CD4-positive, CD25-positive, alpha-beta regulatory T cell (primary cell): ENCODE measurements around the gene NRARP. TPM values are rescaled to one million over a fixed set of nuclear protein-coding genes. Genes with fewer than 3 reads are reported as not detected.

Experiments used
- ATAC-seq, 2 donors: fragments of 150-1000 bp; cut with Tn5 transposase; one replicate each; pipeline ENCODE4 v1.10.0; 2021; ENCODE audit warnings: low read depth in 2 of 2, moderate number of reproducible peaks in 2 of 2, moderate library complexity in 1 of 2
- DNase-seq, 3 donors: peaks; one replicate each; pipeline versions ENCODE4 v3.0.0 to v3.0.0-alpha.2; 2012 to 2022; ENCODE audit warnings: mixed read lengths in 1 of 3
- H3K27ac ChIP-seq: one replicate; pipeline ENCODE4 v1.7.0; 2013; ENCODE audit warnings: mild to moderate bottlenecking, low read length; ENCODE audit not compliant: insufficient read depth, poor library complexity, severe bottlenecking
- H3K27me3 ChIP-seq: one replicate; pipeline ENCODE4 v1.7.0; 2013; ENCODE audit warnings: low read length; ENCODE audit not compliant: control insufficient read depth, insufficient read depth
- H3K36me3 ChIP-seq: one replicate; pipeline ENCODE4 v1.7.0; 2013; ENCODE audit warnings: mild to moderate bottlenecking, low read length, moderate library complexity; ENCODE audit not compliant: control insufficient read depth, insufficient read depth
- H3K4me1 ChIP-seq: 2 replicates; pipeline ENCODE4 v1.7.0; 2013; ENCODE audit warnings: mild to moderate bottlenecking, low read length; ENCODE audit not compliant: insufficient read depth, control insufficient read depth, poor library complexity, severe bottlenecking
- H3K4me3 ChIP-seq: one replicate; pipeline ENCODE4 v1.7.0; 2013; ENCODE audit warnings: low read depth, mild to moderate bottlenecking, low read length, moderate library complexity
- H3K9me3 ChIP-seq, 2 experiments: 1 replicate in 1 of 2; 2 replicates in 1 of 2; pipeline ENCODE4 v1.7.0; 2013; ENCODE audit warnings: low read length in 2 of 2, mild to moderate bottlenecking in 1 of 2, moderate library complexity in 1 of 2; ENCODE audit not compliant: control insufficient read depth in 2 of 2
- H3K27ac Mint-ChIP-seq, 3 donors: one replicate each; pipeline ENCODE4 v1.8.0; 2020 to 2022; ENCODE audit warnings: mild to moderate bottlenecking in 3 of 3, mixed read lengths in 3 of 3, moderate library complexity in 2 of 3
- H3K27me3 Mint-ChIP-seq: one replicate; pipeline ENCODE4 v1.8.0; 2022; ENCODE audit warnings: mild to moderate bottlenecking, mixed read lengths
- H3K36me3 Mint-ChIP-seq: one replicate; pipeline ENCODE4 v1.8.0; 2020; ENCODE audit warnings: mixed read lengths
- H3K4me1 Mint-ChIP-seq, 4 donors: one replicate each; pipeline ENCODE4 v1.8.0; 2020 to 2022; ENCODE audit warnings: mixed read lengths in 4 of 4, mild to moderate bottlenecking in 1 of 4
- H3K4me3 Mint-ChIP-seq, 4 donors: one replicate each; pipeline ENCODE4 v1.8.0; 2020 to 2022; ENCODE audit warnings: mild to moderate bottlenecking in 4 of 4, mixed read lengths in 4 of 4, moderate library complexity in 3 of 4
- H3K9me3 Mint-ChIP-seq, 7 donors: one replicate each; pipeline ENCODE4 v1.8.0; 2020 to 2022; ENCODE audit warnings: mixed read lengths in 7 of 7, mild to moderate bottlenecking in 3 of 7, moderate library complexity in 2 of 7
- polyA plus RNA-seq, 4 donors: library from polyadenylated mRNA; unstranded; fragments of 300-500 nt; fragmentation: Illumina TruSeq; gene quantifications; one replicate each; pipeline ENCODE4 v1.2.3, GENCODE V29; 2021
- total RNA-seq: library from RNA; stranded (reverse); gene quantifications from one replicate; pipeline ENCODE4 v1.2.3, GENCODE V29; 2022

NRARP gene
- total and polyA plus RNA-seq, 5 donors from 2014 or later: 1.6 TPM; not detected in 4

GRCh38 chr9:137273095-137273490, 29.0 kb downstream of the NRARP start:
- H3K36me3 ChIP-seq: peaks cover 12% of the 10 kb centered on the region
- no peaks in the 10 kb centered on the region for H3K9me3 ChIP-seq
- Mint-ChIP-seq H3K27ac (no peak overlapping the region), H3K4me1 (peaks cover 0 to 31% (median 9%) of the 10 kb centered on the region in 4 donors), H3K27me3 (no peaks in the 10 kb centered on the region), H3K9me3 (no peaks in the 10 kb centered on the region), H3K4me3 (no peak overlapping the region), H3K36me3 (peaks cover 14% of the 10 kb centered on the region)
- ATAC-seq (no peak), DNase-seq (no peak)
- H3K4me3 ChIP-seq: no peak overlapping the region
- no peak overlapping the region for H3K27ac ChIP-seq
- peaks cover 20% of the 10 kb centered on the region for H3K4me1 ChIP-seq
- no peaks in the 10 kb centered on the region for H3K27me3 ChIP-seq

DNA sequence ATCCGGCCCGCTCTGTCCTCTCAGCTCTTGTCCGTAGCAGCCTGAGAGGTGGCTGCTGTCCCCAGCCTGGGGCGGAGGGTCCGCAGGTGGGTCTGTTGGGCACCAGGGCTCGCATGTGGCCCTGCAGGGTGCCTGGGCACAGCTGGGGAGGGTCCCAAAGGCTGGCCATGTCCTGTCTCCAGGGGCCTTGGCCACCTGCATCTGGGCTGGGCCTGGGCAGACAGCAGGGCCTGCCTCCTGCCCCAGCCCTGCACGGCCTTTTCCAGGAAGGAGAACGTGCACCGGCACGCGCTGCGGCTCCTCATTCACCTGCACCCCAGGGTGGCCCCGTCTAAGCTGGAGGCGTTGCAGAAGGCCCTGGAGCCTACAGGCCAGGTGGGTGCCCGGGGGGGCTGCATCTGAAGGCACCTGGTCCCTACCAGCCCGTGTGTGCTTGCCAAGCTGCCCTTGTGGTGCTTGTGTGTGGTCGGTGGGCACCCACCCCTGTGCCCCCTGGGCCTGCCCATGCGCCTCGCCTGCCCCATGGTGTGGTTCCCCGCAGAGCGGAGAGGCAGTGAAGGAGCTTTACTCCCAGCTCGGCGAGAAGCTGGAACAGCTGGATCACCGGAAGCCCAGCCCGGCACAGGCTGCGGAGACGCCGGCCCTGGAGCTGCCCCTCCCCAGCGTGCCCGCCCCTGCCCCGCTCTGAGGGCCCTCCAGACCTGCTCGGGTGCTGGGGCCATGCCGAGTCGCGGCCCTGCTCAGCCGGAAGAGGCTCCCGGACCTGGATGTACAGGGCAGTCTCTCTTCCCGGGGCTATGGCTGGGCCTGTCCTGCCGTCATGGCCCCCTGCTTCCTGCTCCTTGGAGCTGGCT, 29.6 kb downstream of the NRARP start:
- DNase-seq (no peak), ATAC-seq (no peak)
- H3K4me3 Mint-ChIP-seq: no peak overlapping the region
- no peak overlapping the region for H3K27ac ChIP-seq
- H3K4me1 ChIP-seq: peaks cover 16% of the 10 kb centered on the region
- no peaks in the 10 kb centered on the region for H3K9me3 Mint-ChIP-seq
- H3K27me3 Mint-ChIP-seq: no peaks in the 10 kb centered on the region
- peaks cover 14% of the 10 kb centered on the region for H3K36me3 Mint-ChIP-seq
- H3K36me3 ChIP-seq: peaks cover 12% of the 10 kb centered on the region
- no peaks in the 10 kb centered on the region for H3K9me3 ChIP-seq
- H3K4me3 ChIP-seq: no peak overlapping the region
- H3K4me1 Mint-ChIP-seq: peaks cover 0 to 29% (median 9%) of the 10 kb centered on the region in 4 donors
- H3K27ac Mint-ChIP-seq: no peak overlapping the region
- no peaks in the 10 kb centered on the region for H3K27me3 ChIP-seq

DNA sequence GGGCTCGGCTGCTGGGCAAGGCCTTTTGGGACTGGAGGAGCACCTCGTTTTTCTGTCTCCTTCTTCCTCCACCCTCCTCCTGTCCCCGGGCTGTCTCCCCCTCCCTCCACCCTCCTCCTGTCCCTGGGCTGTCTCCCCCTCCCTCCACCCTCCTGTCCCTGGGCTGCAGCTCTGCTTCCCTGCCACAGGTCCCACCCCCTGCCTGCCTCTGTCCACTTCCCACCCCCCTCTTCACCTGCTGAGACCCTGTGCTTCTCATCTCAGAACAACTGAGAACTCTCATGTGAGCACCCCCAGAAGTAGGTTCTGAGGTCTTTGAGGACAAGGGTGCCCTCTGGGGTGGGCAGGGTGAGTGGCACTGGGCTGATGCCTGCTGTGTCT, 30.4 kb downstream of the NRARP start:
- Mint-ChIP-seq H3K9me3 (no peaks in the 10 kb centered on the region), H3K4me3 (no peak overlapping the region), H3K36me3 (peaks cover 14% of the 10 kb centered on the region), H3K27ac (no peak overlapping the region), H3K27me3 (no peaks in the 10 kb centered on the region), H3K4me1 (peaks cover 0 to 24% (median 7%) of the 10 kb centered on the region in 4 donors)
- Histone ChIP-seq H3K27ac (no peak overlapping the region), H3K4me1 (peaks cover 8% of the 10 kb centered on the region), H3K36me3 (peaks cover 12% of the 10 kb centered on the region), H3K4me3 (no peak overlapping the region), H3K9me3 (no peaks in the 10 kb centered on the region), H3K27me3 (no peaks in the 10 kb centered on the region)
- ATAC-seq: no peak
- no peak for DNase-seq

- Mint-ChIP-seq H3K36me3 (peaks cover 14% of the 10 kb centered on the region), H3K4me3 (no peak overlapping the region), H3K4me1 (peaks cover 0 to 21% (median 6%) of the 10 kb centered on the region in 4 donors), H3K27ac (no peak overlapping the region), H3K9me3 (no peaks in the 10 kb centered on the region), H3K27me3 (no peaks in the 10 kb centered on the region)
- no peaks in the 10 kb centered on the region for H3K9me3 ChIP-seq
- DNase-seq: peak in 1 of 3 donors; percentile 39
- no peak overlapping the region for H3K27ac ChIP-seq
- peaks cover 4% of the 10 kb centered on the region for H3K4me1 ChIP-seq
- H3K27me3 ChIP-seq: no peaks in the 10 kb centered on the region
- H3K4me3 ChIP-seq: no peak overlapping the region
- no peak for ATAC-seq
- H3K36me3 ChIP-seq: peaks cover 16% of the 10 kb centered on the region
Observed at GRCh38 chr9:137270929-137271695, 31.0 kb downstream of the NRARP start.

DNA sequence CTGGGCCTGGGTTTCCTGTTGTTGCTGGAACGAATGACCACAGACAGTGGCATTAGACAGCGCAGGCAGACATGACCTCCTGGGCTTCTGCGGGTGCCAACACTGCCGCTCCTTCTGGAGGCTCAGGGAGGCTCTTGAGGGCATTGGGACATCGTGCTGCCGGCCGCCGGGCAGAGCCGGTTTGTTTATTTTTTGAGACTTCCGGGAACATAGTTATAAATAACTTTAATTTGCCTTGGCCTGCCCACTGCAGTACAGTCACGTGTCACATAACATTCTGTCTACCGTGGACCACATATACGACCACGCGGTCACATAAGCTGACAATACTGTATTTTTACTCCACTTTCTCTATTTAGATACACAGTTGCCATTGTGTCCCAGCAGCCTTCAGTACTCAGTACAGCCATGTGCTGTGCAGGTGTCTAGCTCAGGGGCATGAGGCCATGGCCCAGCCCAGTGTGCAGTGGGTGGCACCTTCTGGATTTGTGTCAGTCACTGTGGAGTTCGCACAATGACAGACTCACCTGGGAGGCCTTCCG, 32.8 kb downstream of the NRARP start:
- peaks cover 0 to 15% (median 6%) of the 10 kb centered on the region in 4 donors for H3K4me1 Mint-ChIP-seq
- H3K4me3 Mint-ChIP-seq: no peak overlapping the region
- no peaks in the 10 kb centered on the region for H3K27me3 ChIP-seq
- no peak overlapping the region for H3K27ac ChIP-seq
- no peak overlapping the region for H3K4me3 ChIP-seq
- no peaks in the 10 kb centered on the region for H3K9me3 Mint-ChIP-seq
- peak overlapping the region in 1 of 3 donors; percentile 48 for H3K27ac Mint-ChIP-seq
- H3K36me3 Mint-ChIP-seq: peaks cover 14% of the 10 kb centered on the region
- H3K9me3 ChIP-seq: no peaks in the 10 kb centered on the region
- no peak for DNase-seq
- peaks cover 22% of the 10 kb centered on the region for H3K36me3 ChIP-seq
- no peaks in the 10 kb centered on the region for H3K27me3 Mint-ChIP-seq
- no peak for ATAC-seq
- peaks cover 4% of the 10 kb centered on the region for H3K4me1 ChIP-seq

GRCh38 chr9:137268538-137269201, 33.4 kb downstream of the NRARP start:
- Histone ChIP-seq H3K4me3 (no peak overlapping the region), H3K4me1 (peaks cover 4% of the 10 kb centered on the region), H3K27me3 (no peaks in the 10 kb centered on the region), H3K9me3 (no peaks in the 10 kb centered on the region), H3K27ac (no peak overlapping the region), H3K36me3 (peaks cover 29% of the 10 kb centered on the region)
- Mint-ChIP-seq H3K4me1 (peaks cover 0 to 15% (median 6%) of the 10 kb centered on the region in 4 donors), H3K9me3 (no peaks in the 10 kb centered on the region), H3K27ac (no peak overlapping the region), H3K36me3 (peaks cover 14% of the 10 kb centered on the region), H3K27me3 (no peaks in the 10 kb centered on the region), H3K4me3 (no peak overlapping the region)
- ATAC-seq (no peak), DNase-seq (no peak)

- Mint-ChIP-seq H3K27me3 (no peaks in the 10 kb centered on the region), H3K4me1 (peaks cover 0 to 15% (median 6%) of the 10 kb centered on the region in 4 donors), H3K4me3 (no peak overlapping the region)
Observed at GRCh38 chr9:137267933-137268355, 34.1 kb downstream of the NRARP start.

More at GRCh38 chr9:137267933-137268355, 34.1 kb downstream of the NRARP start:
- H3K4me1 ChIP-seq: peaks cover 4% of the 10 kb centered on the region
- H3K27ac ChIP-seq: no peak overlapping the region
- H3K9me3 ChIP-seq: no peaks in the 10 kb centered on the region
- H3K27me3 ChIP-seq: no peaks in the 10 kb centered on the region
- DNase-seq (no peak), ATAC-seq (peak in 1 of 2 donors; percentile 56)
- H3K36me3 ChIP-seq: peaks cover 33% of the 10 kb centered on the region
- H3K4me3 ChIP-seq: no peak overlapping the region
- H3K27ac Mint-ChIP-seq: no peak overlapping the region
- no peaks in the 10 kb centered on the region for H3K9me3 Mint-ChIP-seq
- peaks cover 14% of the 10 kb centered on the region for H3K36me3 Mint-ChIP-seq
